ENCODE data around the gene PRH1. TPM values are rescaled to one million over a fixed set of nuclear protein-coding genes. Genes with fewer than 3 reads are reported as not detected.

The PRH1 gene
- total RNA-seq, 1 experiment from 2014 or later: 21.2 TPM

DNA sequence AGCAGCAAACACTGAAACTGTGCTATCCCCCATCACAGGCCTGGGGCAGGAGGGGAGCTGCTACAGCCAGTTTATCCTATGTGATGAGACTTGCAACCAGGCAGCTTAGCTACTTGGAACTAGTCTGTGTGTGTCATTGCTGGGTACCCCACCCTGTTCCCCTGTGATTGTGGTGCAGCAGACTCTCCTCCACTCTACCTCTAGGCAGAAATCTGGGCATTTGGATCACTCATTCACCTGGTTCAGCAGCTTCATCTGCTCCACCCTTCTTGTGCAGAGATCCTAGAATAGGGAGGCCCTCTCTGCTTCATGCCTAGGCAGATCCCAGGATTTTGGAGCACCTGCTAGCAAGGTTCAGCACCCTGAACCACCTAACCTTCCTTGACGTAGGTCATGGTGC lies 16.5 kb upstream of the PRH1 start:
- Histone ChIP-seq H3K4me3 (ENCODE audit: low read depth, low read length) (no peak overlapping the region), H3K4me1 (no peaks in the 10 kb centered on the region), H3K36me3 (ENCODE audit: control insufficient read depth, insufficient read depth, low read length) (no peaks in the 10 kb centered on the region), H3K9me3 (peaks cover 9% of the 10 kb centered on the region), H3K27me3 (replicated peaks; ENCODE audit: control insufficient read depth, insufficient read depth, low read length) (no peaks in the 10 kb centered on the region)
- peak overlapping the region; percentile 52 for H3K27ac Mint-ChIP-seq (ENCODE audit: unreplicated experiment)
- POLR2A ChIA-PET: no interaction called here
- H3K36me3 Mint-ChIP-seq (ENCODE audit: insufficient read depth, unreplicated experiment): peaks cover 17% of the 10 kb centered on the region
- no peak for DNase-seq
- H3K27me3 Mint-ChIP-seq (ENCODE audit: insufficient read depth, unreplicated experiment): no peaks in the 10 kb centered on the region
- no TSS peak for BruUV-seq (replicated peaks)
- TF ChIP-seq, protein P1, sequence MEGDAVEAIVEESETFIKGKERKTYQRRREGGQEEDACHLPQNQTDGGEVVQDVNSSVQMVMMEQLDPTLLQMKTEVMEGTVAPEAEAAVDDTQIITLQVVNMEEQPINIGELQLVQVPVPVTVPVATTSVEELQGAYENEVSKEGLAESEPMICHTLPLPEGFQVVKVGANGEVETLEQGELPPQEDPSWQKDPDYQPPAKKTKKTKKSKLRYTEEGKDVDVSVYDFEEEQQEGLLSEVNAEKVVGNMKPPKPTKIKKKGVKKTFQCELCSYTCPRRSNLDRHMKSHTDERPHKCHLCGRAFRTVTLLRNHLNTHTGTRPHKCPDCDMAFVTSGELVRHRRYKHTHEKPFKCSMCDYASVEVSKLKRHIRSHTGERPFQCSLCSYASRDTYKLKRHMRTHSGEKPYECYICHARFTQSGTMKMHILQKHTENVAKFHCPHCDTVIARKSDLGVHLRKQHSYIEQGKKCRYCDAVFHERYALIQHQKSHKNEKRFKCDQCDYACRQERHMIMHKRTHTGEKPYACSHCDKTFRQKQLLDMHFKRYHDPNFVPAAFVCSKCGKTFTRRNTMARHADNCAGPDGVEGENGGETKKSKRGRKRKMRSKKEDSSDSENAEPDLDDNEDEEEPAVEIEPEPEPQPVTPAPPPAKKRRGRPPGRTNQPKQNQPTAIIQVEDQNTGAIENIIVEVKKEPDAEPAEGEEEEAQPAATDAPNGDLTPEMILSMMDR (IDR thresholded peaks at IDR 0.05; ENCODE audit: insufficient read depth in 1 of 2, low read depth in 1 of 2, low read length in 1 of 2, severe bottlenecking in 1 of 2, unreplicated experiment in 1 of 2): no peak
- CTCF ChIA-PET: interaction anchor here (1.1 to 1.4 kb wide), 2 partner anchors 9 to 271 kb away, joined by 3 to 5 read pairs; no protein-coding TSS in a partner anchor
- no peak overlapping the region for H3K4me3 Mint-ChIP-seq (ENCODE audit: unreplicated experiment)
- H3K4me1 Mint-ChIP-seq (ENCODE audit: low read depth, unreplicated experiment): peaks cover 7% of the 10 kb centered on the region
- H3K9me3 Mint-ChIP-seq (ENCODE audit: unreplicated experiment): peaks cover 51% of the 10 kb centered on the region
- intact Hi-C loops (cut with micrococcal nuclease; ENCODE audit: unreplicated experiment): no loop called here

DNA sequence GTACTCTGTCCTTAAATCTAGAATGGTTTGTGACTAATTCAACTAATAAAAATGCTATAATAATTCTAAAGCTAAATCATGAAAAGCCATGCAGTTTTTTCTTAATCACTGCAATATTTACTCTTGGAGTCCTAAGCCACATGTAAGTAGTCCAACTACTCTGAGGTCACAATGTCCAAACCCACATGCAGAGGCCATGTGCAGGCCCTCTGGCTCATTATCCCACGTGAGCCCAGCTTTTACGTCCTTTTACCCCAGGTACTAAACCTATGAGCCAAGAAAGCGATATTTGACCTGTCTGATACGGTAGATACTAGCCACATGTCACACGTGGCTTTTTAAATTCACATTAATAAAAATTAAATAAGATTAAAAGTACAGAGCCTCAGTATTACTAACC lies 12.8 kb upstream of the PRH1 start:
- peaks cover 16% of the 10 kb centered on the region for H3K4me1 ChIP-seq
- DNase-seq: no peak
- Mint-ChIP-seq H3K4me3 (ENCODE audit: unreplicated experiment) (no peak overlapping the region), H3K27me3 (ENCODE audit: insufficient read depth, unreplicated experiment) (no peaks in the 10 kb centered on the region), H3K9me3 (ENCODE audit: unreplicated experiment) (peaks cover 23% of the 10 kb centered on the region), H3K27ac (ENCODE audit: unreplicated experiment) (no peak overlapping the region), H3K36me3 (ENCODE audit: insufficient read depth, unreplicated experiment) (peaks cover 8% of the 10 kb centered on the region), H3K4me1 (ENCODE audit: low read depth, unreplicated experiment) (peaks cover 30% of the 10 kb centered on the region)
- no peak overlapping the region for H3K4me3 ChIP-seq (ENCODE audit: low read depth, low read length)
- ChIA-PET POLR2A (no interaction called here), CTCF (no interaction called here)
- H3K36me3 ChIP-seq (ENCODE audit: control insufficient read depth, insufficient read depth, low read length): no peaks in the 10 kb centered on the region
- intact Hi-C loops (cut with micrococcal nuclease; ENCODE audit: unreplicated experiment): loop anchor here (10.0 kb wide), 1 partner anchor 278 kb away; the partner anchor contains the start of gene SMIM10L1
- BruUV-seq (replicated peaks): no TSS peak
- H3K27me3 ChIP-seq (replicated peaks; ENCODE audit: control insufficient read depth, insufficient read depth, low read length): no peaks in the 10 kb centered on the region
- TF ChIP-seq, protein P1 (IDR thresholded peaks at IDR 0.05; ENCODE audit: insufficient read depth in 1 of 2, low read depth in 1 of 2, low read length in 1 of 2, severe bottlenecking in 1 of 2, unreplicated experiment in 1 of 2): no peak
- H3K9me3 ChIP-seq: no peaks in the 10 kb centered on the region

DNA sequence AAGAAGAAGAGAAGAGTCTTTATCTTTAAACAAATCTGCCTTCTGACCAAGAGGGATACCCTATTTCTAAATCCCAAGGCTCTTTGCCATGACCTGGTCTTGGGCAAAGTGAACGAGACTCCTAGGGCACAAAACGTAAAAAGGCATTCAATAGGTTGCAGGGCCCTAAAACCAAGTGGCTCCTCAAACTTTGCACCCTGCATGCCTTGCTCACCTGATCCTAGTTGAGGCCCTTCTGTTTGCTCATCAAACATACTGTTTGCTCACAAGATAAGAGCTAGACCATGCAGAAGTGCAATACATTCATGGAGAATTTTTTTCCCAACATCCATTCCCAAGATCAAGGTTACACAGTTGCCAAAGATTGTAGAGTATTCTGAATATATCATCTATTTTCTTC lies 7.9 kb upstream of the PRH1 start:
- ChIA-PET CTCF (interaction anchor here (0.8 to 1.5 kb wide), 5 partner anchors 9 to 142 kb away, joined by 3 to 5 read pairs (median 4); no protein-coding TSS in a partner anchor), POLR2A (interaction anchor here (1.0 kb wide), 1 partner anchor 279 kb away, joined by 5 read pairs; the partner anchor contains the start of gene SMIM10L1)
- H3K36me3 Mint-ChIP-seq (ENCODE audit: insufficient read depth, unreplicated experiment): peaks cover 4% of the 10 kb centered on the region
- peaks cover 8% of the 10 kb centered on the region for H3K9me3 Mint-ChIP-seq (ENCODE audit: unreplicated experiment)
- H3K27me3 ChIP-seq (replicated peaks; ENCODE audit: control insufficient read depth, insufficient read depth, low read length): no peaks in the 10 kb centered on the region
- H3K4me1 Mint-ChIP-seq (ENCODE audit: low read depth, unreplicated experiment): peaks cover 39% of the 10 kb centered on the region
- H3K9me3 ChIP-seq: no peaks in the 10 kb centered on the region
- peak; percentile 86 to 89 for DNase-seq
- peak overlapping the region; percentile 46 for H3K4me3 Mint-ChIP-seq (ENCODE audit: unreplicated experiment)
- no peaks in the 10 kb centered on the region for H3K36me3 ChIP-seq (ENCODE audit: control insufficient read depth, insufficient read depth, low read length)
- peak overlapping the region; percentile 52 for H3K27ac Mint-ChIP-seq (ENCODE audit: unreplicated experiment)
- peaks cover 33% of the 10 kb centered on the region for H3K4me1 ChIP-seq
- no peak overlapping the region for H3K4me3 ChIP-seq (ENCODE audit: low read depth, low read length)
- intact Hi-C loops (cut with micrococcal nuclease; ENCODE audit: unreplicated experiment): loop anchor here (1.0 to 10.0 kb wide), 2 partner anchors 11 to 283 kb away; partner anchors contain the start of gene SMIM10L1
- BruUV-seq (replicated peaks): no TSS peak
- no peaks in the 10 kb centered on the region for H3K27me3 Mint-ChIP-seq (ENCODE audit: insufficient read depth, unreplicated experiment)
- TF ChIP-seq, protein P1 (IDR thresholded peaks at IDR 0.05; ENCODE audit: insufficient read depth in 1 of 2, low read depth in 1 of 2, low read length in 1 of 2, severe bottlenecking in 1 of 2, unreplicated experiment in 1 of 2): no peak

All from Caco-2 (cell line).